CD4-positive, alpha-beta T cell treated with Interleukin-6 for 4 hours (primary cell): ENCODE measurements around the gene HACL1.
A peak's percentile ranks its signal among the peaks of the same experiment; 100 is the strongest.

Source experiments
- DNase-seq: peaks from one replicate; pipeline ENCODE4 v3.0.0-alpha.2; 2020; ENCODE audit warnings: mixed read lengths

The HACL1 gene

GRCh38 chr3:15601399-15602145, at the start of gene HACL1, which contains the start of gene BTD:
Gene HACL1 (minus strand): TSS chr3:15601569. CDS start chr3:15601463, 106 bp downstream.
Gene BTD (plus strand): TSS chr3:15601745. CDS start chr3:15635440, 33,695 bp downstream.
- peak; percentile 98 for DNase-seq

DNA sequence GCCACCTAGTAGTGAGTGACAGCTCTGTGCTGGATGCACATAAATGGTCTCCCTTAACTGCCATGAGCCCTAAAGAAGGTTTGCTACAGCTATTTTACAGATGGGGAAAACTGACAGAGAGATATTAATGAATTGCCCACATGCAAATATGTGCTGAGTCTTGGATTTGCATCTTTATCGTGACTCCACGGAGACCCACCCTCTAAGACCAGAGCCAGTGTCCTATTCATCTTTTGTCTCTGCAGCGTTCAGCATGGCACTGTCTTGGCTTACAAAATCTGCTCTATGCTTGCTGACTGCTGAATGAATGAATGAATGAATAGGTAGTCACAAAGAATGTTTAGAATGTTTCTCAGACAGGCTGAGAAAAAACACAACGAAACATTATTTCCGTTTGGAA, 48.5 kb upstream of the HACL1 start:
- no peak for DNase-seq

GRCh38 chr3:15649341-15649740, 48.0 kb upstream of the HACL1 start:
- DNase-seq: no peak

GRCh38 chr3:15647611-15648167, 46.3 kb upstream of the HACL1 start:
- DNase-seq: peak; percentile 70

GRCh38 chr3:15646851-15647511, 45.6 kb upstream of the HACL1 start:
- no peak for DNase-seq

DNA sequence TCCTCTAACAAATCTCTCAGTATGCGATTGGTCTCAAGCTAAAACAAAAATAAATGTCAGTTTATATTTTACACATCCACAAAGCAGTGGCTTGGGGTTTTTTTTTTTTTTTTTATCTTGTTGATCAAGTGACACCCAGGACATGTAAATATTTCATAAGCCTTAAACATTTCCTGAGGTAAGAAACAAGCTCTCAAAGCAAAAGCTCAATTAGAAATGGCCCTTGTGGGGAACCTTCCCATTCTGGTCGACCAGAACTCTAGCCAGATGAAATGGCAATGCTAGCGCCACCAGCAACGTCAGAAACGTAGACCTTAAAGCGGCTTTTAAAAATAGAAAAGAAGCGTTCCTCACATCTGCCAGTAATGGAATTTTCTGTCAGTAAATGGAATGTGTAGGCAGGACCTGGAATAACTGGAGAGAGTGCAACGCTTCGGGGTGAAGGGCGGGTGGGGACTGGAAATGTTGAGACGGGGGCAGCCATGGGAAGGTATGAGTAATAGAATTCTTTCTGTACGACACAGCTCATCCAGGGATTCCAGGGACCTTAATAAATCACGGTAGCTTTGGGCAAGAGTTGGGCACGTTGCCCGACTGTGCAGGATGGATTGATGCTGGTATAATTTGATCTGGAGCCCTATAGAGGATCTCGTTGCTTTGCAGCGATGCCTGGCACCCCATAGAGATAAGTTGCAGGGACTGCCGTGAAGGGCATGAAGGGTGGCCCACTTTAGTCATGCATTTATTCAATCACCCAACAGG, 44.6 kb upstream of the HACL1 start:
- no peak for DNase-seq

GRCh38 chr3:15645246-15645645, 43.9 kb upstream of the HACL1 start:
- DNase-seq: no peak

DNA sequence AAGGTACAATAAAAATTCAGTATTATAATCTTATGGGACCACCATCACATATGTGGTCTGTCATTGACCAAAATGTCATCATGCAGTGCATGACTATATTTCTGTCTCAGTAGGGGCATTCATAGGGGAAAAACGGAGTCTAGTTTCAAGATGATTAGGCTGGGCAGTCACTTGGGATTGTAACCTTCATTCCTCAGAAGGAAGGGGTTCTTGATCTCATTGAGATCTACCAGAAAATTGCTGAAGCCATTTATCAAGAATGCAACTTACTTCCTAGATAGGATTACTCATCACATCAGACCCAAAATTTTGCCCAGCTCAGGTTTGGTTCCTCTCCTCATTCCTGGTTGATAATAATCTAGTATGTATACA, 37.5 kb upstream of the HACL1 start:
- DNase-seq: no peak

- no peak for DNase-seq
Observed at GRCh38 chr3:15638193-15638890, 37.0 kb upstream of the HACL1 start.

GRCh38 chr3:15637131-15637951, 36.0 kb upstream of the HACL1 start:
- no peak for DNase-seq

DNA sequence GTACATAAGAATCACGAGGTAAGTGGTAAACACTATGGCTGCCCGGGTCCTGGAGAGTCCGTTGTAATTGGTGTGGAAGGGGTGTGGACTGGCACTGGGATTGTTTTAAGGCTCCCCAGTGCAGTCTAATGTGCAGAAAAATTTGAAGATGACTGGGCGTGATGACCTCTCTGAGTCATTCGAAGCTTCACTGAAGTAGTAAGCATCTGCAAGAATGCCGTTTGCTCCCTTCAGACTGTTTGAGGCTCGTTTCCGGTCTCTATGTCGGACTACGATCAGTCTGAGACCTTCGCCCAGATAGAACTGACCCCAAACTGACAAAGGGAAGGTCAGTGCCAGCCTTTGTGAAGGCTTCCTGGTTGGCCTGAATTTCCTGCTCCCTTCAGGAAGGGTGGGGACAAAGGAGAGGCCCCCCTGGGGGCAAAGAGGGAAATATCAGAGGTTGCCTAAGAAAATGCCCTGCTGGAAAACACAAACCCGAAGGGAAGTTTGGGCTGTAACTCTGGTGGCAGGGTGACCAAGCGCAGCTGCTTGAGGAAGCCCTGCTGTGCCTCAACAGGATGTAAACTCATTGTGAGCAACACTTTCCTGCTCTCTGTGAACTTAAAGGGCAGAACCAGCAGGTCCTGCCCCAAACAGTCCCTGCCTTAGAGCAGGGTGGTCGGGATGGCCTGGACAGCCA, 34.8 kb upstream of the HACL1 start:
- DNase-seq: peak; percentile 37

GRCh38 chr3:15635121-15635661, 33.8 kb upstream of the HACL1 start:
- DNase-seq: no peak

GRCh38 chr3:15634671-15635070, 33.3 kb upstream of the HACL1 start:
- no peak for DNase-seq

DNA sequence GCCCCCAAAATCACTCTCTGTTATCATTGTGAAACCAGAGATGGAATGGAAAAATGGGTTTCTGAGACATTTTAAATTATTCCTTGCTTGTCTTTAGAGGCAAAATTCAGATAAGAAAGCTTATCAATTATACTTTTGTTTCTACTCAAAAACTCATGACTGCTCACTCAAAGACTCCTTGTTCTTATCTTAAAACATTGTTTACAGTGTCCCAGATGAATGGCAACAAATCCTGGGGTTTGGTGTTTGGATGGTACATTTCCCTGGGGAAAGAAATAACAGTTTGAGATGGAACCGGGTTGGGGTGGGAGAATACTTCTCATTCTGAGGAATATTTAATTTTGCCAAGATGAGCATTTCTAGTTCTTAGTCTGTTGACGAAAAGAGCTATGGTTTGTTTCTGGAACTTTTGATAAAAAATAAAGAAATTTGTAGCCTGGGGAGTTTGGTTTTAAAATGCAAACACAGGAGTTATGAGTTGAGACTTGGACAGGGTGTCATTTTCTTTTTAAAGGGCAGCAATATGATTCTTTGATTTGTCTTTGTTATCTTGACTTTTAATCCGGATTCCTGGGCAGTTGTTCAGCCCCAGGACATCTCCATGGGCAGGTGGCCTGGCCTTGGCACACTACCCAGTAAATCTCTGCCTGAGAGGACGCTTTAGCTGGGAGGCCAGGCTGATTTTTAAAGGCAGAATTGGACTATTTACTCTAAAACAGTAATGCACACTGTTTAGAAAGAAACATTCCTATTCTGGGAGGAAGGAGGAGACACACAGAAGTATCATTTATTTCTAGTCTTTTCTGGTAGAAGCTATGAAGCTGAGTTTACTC, 32.6 kb upstream of the HACL1 start:
- no peak for DNase-seq

DNA sequence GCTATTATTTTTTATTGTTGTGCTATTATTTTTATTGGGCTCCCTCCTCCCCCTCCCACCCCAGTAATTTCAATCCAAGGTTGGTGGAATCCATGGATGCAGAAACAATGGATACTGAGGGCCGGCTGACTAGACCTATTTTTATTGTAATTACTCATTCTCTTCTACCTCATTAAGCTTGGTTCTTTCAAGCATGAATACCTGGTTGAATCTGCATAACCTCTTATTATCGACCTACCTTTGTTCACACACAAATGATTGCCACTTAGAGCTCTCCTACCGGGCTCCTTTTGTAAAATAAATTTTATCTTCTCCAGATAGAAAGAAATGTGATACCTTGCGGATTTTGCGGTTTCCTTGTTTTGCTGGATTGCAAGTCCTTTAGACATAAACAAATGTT, 31.8 kb upstream of the HACL1 start:
- DNase-seq: no peak

- no peak for DNase-seq
Observed at GRCh38 chr3:15632212-15632580, 30.8 kb upstream of the HACL1 start.

DNA sequence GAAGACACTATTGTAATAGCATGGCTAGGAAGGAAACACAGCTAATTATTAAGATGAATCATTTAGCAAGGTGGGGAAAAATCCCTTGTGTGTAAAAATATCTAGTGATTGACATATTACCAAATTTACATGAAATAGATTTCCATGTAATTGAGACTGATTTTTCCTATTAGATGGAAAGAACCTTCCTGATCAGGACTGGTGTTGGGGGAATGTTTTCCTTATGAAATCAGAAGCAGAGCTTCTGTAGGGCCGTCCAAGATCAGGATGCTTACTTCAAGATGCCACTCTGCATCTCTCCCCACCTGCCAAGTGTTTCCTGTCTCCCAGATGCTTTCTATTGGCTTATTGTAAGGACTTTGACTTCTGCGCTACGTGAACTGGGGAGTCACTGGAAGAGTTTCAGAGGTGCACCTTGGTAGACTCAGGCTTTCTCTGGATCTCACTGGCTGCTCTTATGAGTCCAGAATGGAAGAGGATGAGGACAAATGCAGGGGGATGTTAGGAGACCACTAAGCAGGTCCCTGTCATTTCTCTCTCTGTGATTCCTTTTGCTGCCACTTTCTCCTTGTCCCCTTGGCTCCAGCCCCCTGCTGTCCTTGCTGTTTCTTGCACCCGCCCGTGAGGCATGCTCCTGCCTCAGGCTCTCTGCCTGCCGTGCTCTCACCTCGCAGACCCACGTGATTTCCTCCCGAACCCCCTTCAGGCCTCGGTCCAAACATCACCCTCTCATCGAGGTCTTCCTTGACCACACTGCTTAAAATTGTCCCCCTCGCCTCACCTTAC, 30.2 kb upstream of the HACL1 start:
- DNase-seq: no peak

DNA sequence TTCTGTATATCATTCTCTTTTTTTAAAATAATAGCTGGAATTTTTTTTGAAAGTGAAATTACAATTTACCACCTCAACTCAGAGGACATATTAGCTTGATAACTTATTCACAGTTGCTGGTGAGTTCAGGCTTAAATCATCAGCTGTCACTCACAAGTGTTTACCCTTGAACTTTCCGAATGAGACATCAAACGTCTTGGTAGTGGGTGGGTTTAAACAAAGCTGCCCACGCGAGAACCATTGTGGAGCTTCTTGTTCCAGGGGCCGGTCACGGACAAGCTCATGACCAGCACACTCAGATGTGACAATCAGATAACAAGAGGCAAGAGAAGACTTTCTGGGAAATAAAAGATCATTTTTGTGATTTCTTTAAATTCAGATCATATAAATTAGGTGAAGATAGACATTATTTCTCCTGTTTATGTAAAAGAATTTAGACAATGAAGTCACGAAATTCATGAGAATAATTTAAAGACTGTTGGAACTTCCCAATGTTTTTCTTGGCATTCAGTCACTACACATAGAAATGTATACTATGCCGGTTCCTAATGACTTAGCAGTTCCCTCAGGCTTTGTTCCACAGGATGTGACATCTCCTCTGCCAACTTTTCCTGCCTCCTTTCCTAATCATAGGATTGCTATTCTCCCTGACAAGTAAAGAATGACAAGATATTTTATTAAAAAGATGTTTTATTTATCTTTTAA, 29.4 kb upstream of the HACL1 start:
- DNase-seq: no peak
